HT-29 (cell line): ENCODE results near the gene TTC8. TPM values are rescaled to one million over a fixed set of nuclear protein-coding genes. Genes with fewer than 3 reads are reported as not detected.
"Not testable (repeated sequence)": the region's sequence is repeated elsewhere in the genome, so short reads cannot be mapped to it uniquely, and the experiment has no call there.

Experiments
- DNase-seq: peaks from one replicate; pipeline ENCODE4 v3.0.0-alpha.2; 2015; ENCODE audit warnings: low spot score
- total RNA-seq: library from RNA; depleted of rRNA; stranded (reverse); fragments of >200 nt; shearing (Covaris generic); gene quantifications from 2 replicates; pipeline ENCODE4 v1.2.3, GENCODE V29; 2014

Gene TTC8
- total RNA-seq, 1 experiment from 2014 or later = 7.8 TPM

- DNase-seq = no peak
Observed at GRCh38 chr14:88823968-88824313, 510 bp upstream of the TTC8 start.

GRCh38 chr14:88825078-88825458 lies 617 bp downstream of the TTC8 start:
- no peak for DNase-seq

DNA sequence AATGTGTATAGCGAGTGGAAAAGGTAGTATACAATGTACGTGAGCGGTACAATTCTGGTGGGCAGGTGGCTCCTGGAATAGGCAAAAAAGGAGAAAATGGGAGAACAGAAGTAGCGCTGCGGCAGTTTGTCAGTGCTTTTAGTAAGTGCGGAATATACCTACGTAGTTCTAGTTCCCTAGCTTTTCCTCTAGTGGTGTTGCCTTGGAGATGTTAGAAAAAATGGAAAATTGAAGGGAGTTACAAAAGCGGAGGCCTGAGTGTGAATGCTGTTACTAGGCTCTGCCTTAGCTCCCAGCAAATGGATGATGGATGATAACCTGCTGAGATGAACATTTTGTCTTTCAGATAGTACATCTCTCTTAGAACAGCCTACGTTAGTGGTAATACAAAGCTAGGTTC lies 1.1 kb downstream of the TTC8 start:
- no peak for DNase-seq

GRCh38 chr14:88829188-88829587 lies 4.7 kb downstream of the TTC8 start:
- no peak for DNase-seq

GRCh38 chr14:88829685-88830302 lies 5.3 kb downstream of the TTC8 start:
- DNase-seq = no peak

DNA sequence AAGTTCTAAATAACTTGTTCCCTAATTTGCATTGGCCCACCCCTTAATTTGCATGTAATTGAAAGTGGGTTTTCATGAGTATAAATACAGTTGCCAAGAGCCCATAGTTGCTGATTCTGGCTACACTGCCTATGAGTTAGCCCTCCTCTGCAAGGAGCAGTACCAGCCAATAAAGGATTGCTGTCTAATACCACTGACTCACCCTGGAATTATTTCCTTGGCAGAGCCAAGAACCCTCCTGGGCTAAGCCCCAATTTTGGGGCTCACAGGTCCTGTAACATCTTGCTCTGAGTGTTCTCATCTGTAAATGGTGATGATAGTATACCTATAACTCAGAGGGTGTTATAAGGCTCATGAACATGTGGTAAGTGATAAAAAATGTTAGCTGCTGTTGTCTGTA lies 6.8 kb downstream of the TTC8 start:
- DNase-seq = no peak

GRCh38 chr14:88834883-88835431 lies 10.5 kb downstream of the TTC8 start:
- no peak for DNase-seq

DNA sequence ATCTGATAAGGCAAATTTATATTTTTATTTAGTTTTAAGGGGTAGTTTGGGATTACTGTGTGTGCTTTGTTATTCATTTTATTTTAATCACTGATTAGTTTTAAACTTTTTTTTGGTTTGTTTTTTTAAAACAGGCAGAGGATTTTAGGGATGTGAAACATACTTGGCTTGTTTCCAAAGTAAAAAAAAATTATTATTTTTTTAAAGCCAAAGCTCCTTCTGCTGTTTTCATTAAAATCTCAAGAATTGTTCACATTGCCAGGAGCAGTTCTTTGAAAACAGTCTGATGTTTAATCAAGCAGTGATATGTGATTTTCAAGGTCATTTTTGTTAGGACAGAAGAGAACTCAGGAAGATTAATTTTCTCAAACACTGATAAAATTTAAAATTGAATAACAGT lies 11.2 kb downstream of the TTC8 start:
- no peak for DNase-seq

DNA sequence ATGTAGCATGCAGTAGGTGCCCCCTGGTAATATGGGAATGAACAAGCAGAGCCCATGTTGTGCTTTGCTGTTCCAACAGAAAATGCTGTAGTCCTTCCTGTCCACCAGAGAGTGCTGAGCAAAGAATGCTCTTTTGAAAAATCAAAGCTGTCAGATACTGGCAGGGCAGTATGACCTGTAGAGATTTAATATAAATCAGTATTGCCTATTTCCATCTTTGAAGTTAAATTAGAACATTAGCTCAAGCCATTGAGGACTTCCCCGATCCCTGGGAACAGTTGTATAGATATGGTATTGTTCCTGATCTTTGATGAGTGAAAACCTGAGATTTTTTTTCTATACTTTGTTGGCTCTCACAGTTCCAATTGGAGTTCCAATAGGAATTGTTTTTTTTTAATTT lies 13.0 kb downstream of the TTC8 start:
- no peak for DNase-seq

DNA sequence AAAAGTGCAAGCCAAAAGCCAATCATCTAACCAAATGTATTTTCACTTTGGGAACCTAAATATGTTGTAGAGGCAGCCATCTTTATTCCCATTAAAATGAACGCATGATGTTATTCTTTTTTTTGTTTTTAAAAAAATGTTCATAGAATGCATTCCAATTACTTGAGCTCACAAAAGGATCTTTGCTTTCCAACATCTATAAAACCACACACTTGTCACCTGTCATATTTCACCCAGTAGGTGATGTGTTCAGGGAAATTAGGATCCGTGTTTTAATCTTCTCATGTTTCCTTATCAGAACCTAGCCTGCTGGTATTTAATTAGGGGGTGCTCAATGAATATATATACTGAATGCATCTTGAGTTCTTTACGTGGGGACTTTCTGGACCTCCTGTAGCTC lies 13.6 kb downstream of the TTC8 start:
- no peak for DNase-seq

DNA sequence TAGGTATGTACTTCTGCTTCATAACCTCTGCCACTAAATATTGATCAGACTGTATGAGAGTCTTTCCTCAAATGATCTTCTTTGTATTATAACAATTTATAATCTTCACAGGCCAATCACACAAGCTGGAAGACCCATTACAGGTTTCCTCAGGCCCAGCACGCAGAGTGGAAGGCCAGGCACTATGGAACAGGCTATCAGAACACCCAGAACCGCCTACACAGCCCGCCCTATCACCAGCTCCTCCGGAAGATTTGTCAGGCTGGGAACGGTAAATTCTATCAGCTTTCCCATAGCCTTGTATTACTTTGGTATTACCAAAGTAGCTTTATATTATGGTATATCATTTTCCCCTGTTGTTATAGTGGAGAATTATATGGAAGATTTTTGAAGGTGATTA lies 16.5 kb downstream of the TTC8 start:
- DNase-seq = no peak

DNA sequence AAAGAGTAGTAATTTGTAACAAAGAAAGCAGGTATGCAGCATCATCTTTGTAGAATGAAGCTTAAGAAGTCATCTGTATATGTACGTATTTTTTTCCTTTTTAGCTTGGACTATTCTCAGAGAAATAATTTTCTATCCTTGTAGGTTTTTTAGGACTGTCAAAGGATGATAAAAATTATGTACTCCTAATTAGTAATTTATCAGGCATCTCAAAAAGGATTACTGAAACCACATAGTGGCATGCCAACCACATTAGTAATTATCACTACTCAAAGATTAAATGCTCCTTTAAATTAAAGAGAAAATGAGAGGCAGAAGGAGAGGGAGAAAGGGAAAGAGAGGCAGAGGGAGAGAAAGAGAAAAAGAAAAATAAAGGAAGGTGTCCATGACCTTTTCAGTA lies 17.3 kb downstream of the TTC8 start:
- DNase-seq = no peak

- no peak for DNase-seq
Observed at GRCh38 chr14:88842414-88842813, 18.0 kb downstream of the TTC8 start.

DNA sequence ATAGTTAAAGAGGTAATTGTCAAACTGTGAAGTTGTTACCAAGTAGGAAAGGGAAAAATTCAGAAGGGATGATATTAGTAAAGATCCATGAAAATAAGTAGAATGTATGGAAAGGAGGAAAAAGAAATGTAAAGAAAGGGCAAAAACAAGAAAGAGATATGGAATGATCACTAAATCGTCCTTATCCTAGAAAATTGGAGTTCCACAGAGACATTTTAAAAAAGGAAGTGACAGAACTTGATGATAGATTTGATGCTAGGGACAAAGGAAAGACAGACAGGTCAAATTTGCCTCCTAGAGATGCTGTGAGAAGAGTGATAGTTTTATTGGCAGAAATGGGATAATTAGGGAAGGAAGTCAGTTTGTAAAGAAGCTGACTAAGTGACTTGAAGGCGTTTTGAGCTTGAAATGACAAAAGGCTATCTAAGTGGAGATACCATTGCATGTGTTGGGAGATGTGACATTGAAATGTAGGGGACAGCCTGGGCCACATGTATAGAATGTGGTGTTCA lies 20.6 kb downstream of the TTC8 start:
- DNase-seq = no peak

DNA sequence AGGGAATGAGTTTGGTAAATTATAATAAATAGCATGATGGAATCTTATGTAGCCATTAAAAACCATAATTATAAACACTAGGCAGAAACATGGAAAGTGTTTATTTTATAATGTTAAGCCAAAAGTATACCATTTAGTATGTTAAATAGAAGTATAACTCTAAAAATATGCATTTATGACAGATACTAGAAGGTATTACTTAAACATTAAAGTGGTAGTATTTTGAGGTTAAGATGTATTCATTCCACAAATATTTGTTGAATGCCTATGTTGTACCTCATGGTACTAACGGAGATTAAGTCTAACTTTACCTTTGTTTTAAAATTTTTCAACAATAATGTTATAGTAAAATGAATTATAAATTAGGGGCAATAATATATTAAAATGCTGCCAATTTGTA lies 24.1 kb downstream of the TTC8 start:
- DNase-seq = no peak

GRCh38 chr14:88849716-88850115 lies 25.3 kb downstream of the TTC8 start:
- DNase-seq = no peak

GRCh38 chr14:88851587-88851986 lies 27.1 kb downstream of the TTC8 start:
- no peak for DNase-seq

- DNase-seq = no peak
Observed at GRCh38 chr14:88852632-88853031, 28.2 kb downstream of the TTC8 start.

GRCh38 chr14:88853129-88853528 lies 28.7 kb downstream of the TTC8 start:
- no peak for DNase-seq

DNA sequence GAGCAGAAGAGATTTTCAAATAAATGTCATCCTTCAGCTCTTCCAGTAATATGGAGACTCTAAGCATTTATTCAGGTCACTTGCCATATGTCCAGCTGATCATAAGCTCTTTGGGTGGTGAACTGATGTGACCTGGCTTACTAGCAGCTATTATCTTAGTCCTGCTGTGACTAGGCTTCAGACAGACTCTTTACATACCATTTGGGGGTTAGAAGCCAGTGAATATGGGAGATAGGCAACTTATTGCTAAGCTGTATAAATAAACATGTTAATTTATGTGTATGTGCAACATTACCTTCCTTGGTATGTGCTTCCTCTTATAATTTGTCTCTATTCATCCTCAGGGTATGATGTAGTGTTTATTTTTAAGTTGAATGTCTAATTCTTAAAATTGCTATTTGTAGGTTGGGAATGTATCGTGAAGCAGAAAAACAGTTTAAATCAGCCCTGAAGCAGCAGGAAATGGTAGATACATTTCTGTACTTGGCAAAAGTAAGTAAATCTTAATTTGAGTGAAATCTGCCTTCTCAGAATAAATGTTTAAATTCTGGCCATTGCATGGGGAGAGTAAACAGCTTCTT lies 32.4 kb downstream of the TTC8 start:
- DNase-seq = no peak

DNA sequence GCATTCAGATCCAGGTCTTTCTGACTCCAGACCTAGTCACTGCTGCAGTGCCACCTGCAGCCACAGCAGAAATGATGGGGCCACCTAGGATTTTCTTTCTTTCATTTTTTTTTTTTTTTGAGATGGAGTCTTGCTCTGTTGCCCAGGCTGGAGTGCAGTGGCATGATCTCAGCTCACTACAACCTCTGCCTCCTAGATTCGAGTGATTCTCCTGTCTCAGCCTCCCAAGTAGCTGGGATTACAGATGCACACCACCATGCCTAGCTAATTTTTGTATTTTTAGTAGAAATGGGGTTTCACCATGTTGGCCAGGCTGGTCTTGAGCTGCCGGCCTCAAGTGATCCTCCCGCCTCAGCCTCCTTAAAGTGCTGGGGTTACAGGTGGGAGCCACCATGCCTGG lies 33.4 kb downstream of the TTC8 start:
- DNase-seq = not testable (repeated sequence)

DNA sequence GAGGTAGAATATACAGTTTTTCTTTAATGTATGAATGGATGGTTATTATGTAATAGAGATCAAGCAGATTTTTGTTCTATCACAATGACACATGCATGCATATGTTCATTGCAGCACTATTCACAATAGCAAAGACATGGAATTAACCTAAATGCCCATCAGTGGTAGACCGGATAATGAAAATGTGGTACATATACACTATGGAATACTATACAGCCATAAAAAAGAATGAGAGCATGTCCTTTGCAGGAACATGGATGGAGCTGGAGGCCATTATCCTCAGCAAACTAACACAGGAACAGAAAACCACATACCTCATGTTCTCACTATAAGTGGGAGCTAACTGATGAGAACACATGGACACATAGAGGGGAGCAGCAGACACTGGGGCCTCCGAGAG lies 34.7 kb downstream of the TTC8 start:
- not testable (repeated sequence) for DNase-seq

- no peak for DNase-seq
Observed at GRCh38 chr14:88863167-88863566, 38.7 kb downstream of the TTC8 start.

- no peak for DNase-seq
Observed at GRCh38 chr14:88864198-88864597, 39.7 kb downstream of the TTC8 start.
